HepG2 (cell line): ENCODE results near the gene DOCK3. TPM values are rescaled to one million over a fixed set of nuclear protein-coding genes. Genes with fewer than 3 reads are reported as not detected.
"Not testable (repeated sequence)": the region's sequence is repeated elsewhere in the genome, so short reads cannot be mapped to it uniquely, and the experiment has no call there.

Experiments
- ATAC-seq: fragments of 200-7000 bp; cut with Tn5 transposase; 3 replicates; pipeline ENCODE4 v1.9.1; 2020; ENCODE audit warnings: mild to moderate bottlenecking, moderate library complexity
- BruUV-seq: library from RNA; stranded (reverse); fragments of 400-500 nt; replicated peaks from 2 replicates; lab custom pipeline; 2021; lab: Mats Ljungman, UMichigan
- CTCF ChIA-PET: fragments of 300-600 bp; formaldehyde crosslinking; extraction: SDS; loops from one replicate; lab custom pipeline; 2021; ENCODE audit warnings: low total read pairs, inconsistent platforms, low intra/inter-chr PET ratio; lab: Yijun Ruan, JAX
- POLR2A ChIA-PET: fragments of 350-600 bp; sonication (Branson Sonifier 250); formaldehyde crosslinking; loops from one replicate; lab custom pipeline; 2020; ENCODE audit warnings: antibody characterized with exemption, inconsistent platforms; lab: Yijun Ruan, JAX
- DNase-seq: peaks from one replicate; pipeline ENCODE4 v3.0.0-alpha.2; 2015; ENCODE audit warnings: low spot score
- FAIRE-seq: peaks from 3 replicates; lab custom pipeline; 2011; peaks lifted over from hg19 to GRCh38; lab: Jason Lieb, UNC
- H2AFZ ChIP-seq: one replicate; pipeline ENCODE4 v1.6.1; 2011; ENCODE audit warnings: low read length, inconsistent platforms
- H3K27ac ChIP-seq: fragments of 300-600 bp; 3 replicates; pipeline ENCODE4 v1.8.0; 2011; ENCODE audit warnings: mixed run types, mild to moderate bottlenecking, mixed read lengths, low read length, inconsistent platforms; ENCODE audit not compliant: insufficient read depth; ENCODE audit errors: extremely low read length
- H3K27me3 ChIP-seq, 2 experiments: fragments of 200-600 bp in 1 of 2; 2 replicates in 1 of 2; 3 replicates in 1 of 2; pipeline versions ENCODE4 v1.6.0 to v1.8.0; 2011; ENCODE audit warnings: low read length in 2 of 2, mild to moderate bottlenecking in 2 of 2, moderate library complexity in 2 of 2, inconsistent platforms in 1 of 2; ENCODE audit not compliant: insufficient read depth in 2 of 2, control insufficient read depth in 1 of 2
- H3K36me3 ChIP-seq, 2 experiments: fragments of 200-600 bp in 1 of 2; replicated peaks in 1 of 2; 2 replicates in 1 of 2; 3 replicates in 1 of 2; pipeline versions ENCODE4 v1.5.1 to v1.8.0; 2011; ENCODE audit warnings: low read length in 2 of 2, inconsistent platforms in 1 of 2; ENCODE audit not compliant: insufficient read depth in 2 of 2, control insufficient read depth in 1 of 2
- H3K4me1 ChIP-seq: 2 replicates; pipeline ENCODE4 v1.5.1; 2012; ENCODE audit warnings: low read length, inconsistent platforms; ENCODE audit not compliant: insufficient read depth
- H3K4me2 ChIP-seq: 2 replicates; pipeline ENCODE4 v1.6.0; 2011; ENCODE audit warnings: low read depth, low read length, inconsistent platforms
- H3K4me3 ChIP-seq, 3 experiments: fragments of 200-600 bp in 1 of 3; sonication (generic), shearing (Covaris generic) in 1 of 3; replicated peaks in 1 of 3; 2 replicates each; pipeline ENCODE4 v1.5.1; 2011 to 2016; ENCODE audit warnings: low read length in 3 of 3, inconsistent platforms in 2 of 3, low read depth in 2 of 3, mild to moderate bottlenecking in 2 of 3, control low read depth in 1 of 3, mixed read lengths in 1 of 3; ENCODE audit not compliant: insufficient read depth in 1 of 3
- H3K79me2 ChIP-seq: one replicate; pipeline ENCODE4 v1.6.1; 2011; ENCODE audit warnings: low read length, inconsistent platforms; ENCODE audit not compliant: insufficient read depth
- H3K9ac ChIP-seq: 2 replicates; pipeline ENCODE4 v1.6.0; 2011; ENCODE audit warnings: mild to moderate bottlenecking, low read depth, low read length, inconsistent platforms; ENCODE audit not compliant: insufficient read depth
- H3K9me3 ChIP-seq: 2 replicates; pipeline ENCODE4 v1.5.1; 2012; ENCODE audit warnings: mild to moderate bottlenecking, low read length
- H4K20me1 ChIP-seq: 2 replicates; pipeline ENCODE4 v1.6.0; 2011; ENCODE audit warnings: inconsistent platforms, mild to moderate bottlenecking, low read length, moderate library complexity; ENCODE audit not compliant: insufficient read depth
- ELF1 ChIP-seq: sonication (generic); formaldehyde crosslinking; IDR thresholded peaks from 2 replicates; pipeline ENCODE4 v1.4.0; 2020; ENCODE audit warnings: missing genetic modification reagents
- HNRNPLL ChIP-seq: fragments of 200-400 bp; formaldehyde crosslinking; IDR thresholded peaks from 2 replicates; pipeline ENCODE4 v1.6.1; 2017; ENCODE audit warnings: mild to moderate bottlenecking, low read depth, low read length; ENCODE audit not compliant: poor library complexity, severe bottlenecking
- MYPOP ChIP-seq: sonication (generic); formaldehyde crosslinking; IDR thresholded peaks from 2 replicates; pipeline ENCODE4 v1.8.1; 2023; ENCODE audit warnings: mild to moderate bottlenecking, moderate library complexity, missing genetic modification reagents
- TOE1 ChIP-seq: sonication (generic); formaldehyde crosslinking; IDR thresholded peaks from 2 replicates; pipeline ENCODE4 v1.4.0; 2020; ENCODE audit warnings: mild to moderate bottlenecking, missing genetic modification reagents
- ZNF20 ChIP-seq: sonication (generic); formaldehyde crosslinking; IDR thresholded peaks from 2 replicates; pipeline ENCODE4 v1.4.0; 2020; ENCODE audit warnings: mild to moderate bottlenecking, moderate library complexity, missing genetic modification reagents
- ZNF317 ChIP-seq: sonication (generic); formaldehyde crosslinking; IDR thresholded peaks from 2 replicates; pipeline ENCODE4 v1.5.0; 2020; ENCODE audit warnings: mild to moderate bottlenecking, missing genetic modification reagents
- ZNF44 ChIP-seq: sonication (generic); formaldehyde crosslinking; IDR thresholded peaks from 2 replicates; pipeline ENCODE4 v1.5.1; 2020; ENCODE audit warnings: mild to moderate bottlenecking, missing genetic modification reagents
- ZNF569 ChIP-seq: sonication (generic); formaldehyde crosslinking; IDR thresholded peaks from 2 replicates; pipeline ENCODE4 v1.5.0; 2020; ENCODE audit warnings: mild to moderate bottlenecking, missing genetic modification reagents, moderate library complexity, borderline replicate concordance
- ZNF766 ChIP-seq: sonication (generic); formaldehyde crosslinking; IDR thresholded peaks from 2 replicates; pipeline ENCODE4 v1.5.0; 2020; ENCODE audit warnings: missing genetic modification reagents, borderline replicate concordance
- WGBS: methylation state at CpG from one replicate; pipeline ENCODE4 v1.1.6; 2017; ENCODE audit warnings: low lambda C conversion rate; 5-methylcytosine and 5-hydroxymethylcytosine counted together
- in situ Hi-C: cut with HindIII; loops from 2 replicates; pipeline ENCODE4 v1.10.0; 2017; ENCODE audit warnings: low pct_unique_long_range_greater_than_20kb; ENCODE audit not compliant: extremely low pct_ligation_motif_present
- intact Hi-C: fragments of 100-400 bp; cut with micrococcal nuclease; formaldehyde crosslinking; loops from one replicate; pipeline ENCODE4 v1.10.0; 2022; ENCODE audit not compliant: unreplicated experiment
- polyA plus RNA-seq, 8 experiments: library from polyadenylated mRNA; depleted of rRNA in 3 of 8; stranded (reverse) in 7 of 8; unstranded in 1 of 8; fragments of >200 nt; fragmentation: Illumina TruSeq in 4 of 8; extraction: Trizol in 4 of 8; gene quantifications; 2 replicates each; pipeline versions ENCODE4 v1.2.1 to v1.2.3, GENCODE V29; 2011 to 2016; ENCODE audit warnings: low read depth in 4 of 8, missing spikeins in 1 of 8, mixed read lengths in 1 of 8; ENCODE audit not compliant: insufficient read depth in 1 of 8
- total RNA-seq, 5 experiments: library from RNA; depleted of rRNA; stranded (reverse); fragments of >200 nt; fragmentation: Illumina TruSeq; extraction: Trizol; gene quantifications; 2 replicates each; pipeline ENCODE4 v1.2.3, GENCODE V29; 2016; ENCODE audit warnings: low read depth in 1 of 5

Gene DOCK3
- total and polyA plus RNA-seq, 2 of the 13 experiments (the other 11 are each of a cell fraction or from before 2014, with no cell fraction given), result not detected

GRCh38 chr3:50876947-50877346, 202.2 kb downstream of the DOCK3 start (continued):
- TF ChIP-seq MYPOP (CRISPR knock-in tag) (no peak), ZNF317 (no peak), ELF1 (CRISPR knock-in tag) (no peak), ZNF20 (CRISPR knock-in tag) (no peak), ZNF569 (CRISPR knock-in tag) (no peak), ZNF44 (CRISPR knock-in tag) (no peak), ZNF766 (no peak), HNRNPLL (no peak), TOE1 (CRISPR knock-in tag) (no peak)

- DNase-seq, BruUV-seq, H3K27me3 ChIP-seq, FAIRE-seq, POLR2A ChIA-PET, H3K9ac ChIP-seq, H2AFZ ChIP-seq, H4K20me1 ChIP-seq, H3K79me2 ChIP-seq, H3K4me3 ChIP-seq, H3K36me3 ChIP-seq, CTCF ChIA-PET, H3K9me3 ChIP-seq, H3K27ac ChIP-seq, intact Hi-C loops, in situ Hi-C loops, H3K4me1 ChIP-seq, H3K4me2 ChIP-seq, ATAC-seq: not testable (repeated sequence)
- WGBS, result 0% methylated on average over 1 of the region's 1 CpG
Measured at GRCh38 chr3:50882733-50883132, 208.0 kb downstream of the DOCK3 start.
